ENCODE data around the gene VWCE. TPM values are rescaled to one million over a fixed set of nuclear protein-coding genes. Genes with fewer than 3 reads are reported as not detected.

VWCE gene
- total RNA-seq, 4 donors from 2014 or later = 0.85 to 1.2 TPM; not detected in 2

GRCh38 chr11:61341706-61342105, 46.6 kb upstream of the VWCE start:
- Histone ChIP-seq H3K27me3 (no peaks in the 10 kb centered on the region), H3K9me3 (no peaks in the 10 kb centered on the region), H3K27ac (no peak overlapping the region), H3K4me3 (no peak overlapping the region), H3K4me1 (peaks cover 0 to 8% (median 0%) of the 10 kb centered on the region in 4 donors), H3K36me3 (peaks cover 0 to 75% (median 0%) of the 10 kb centered on the region in 3 donors)
- no peak for TF ChIP-seq POLR2A (IDR thresholded peaks at IDR 0.05)
- no peak for TF ChIP-seq CTCF (IDR thresholded peaks at IDR 0.05)
- no peak for DNase-seq

GRCh38 chr11:61340979-61341378, 45.9 kb upstream of the VWCE start:
- no peak overlapping the region for H3K27ac ChIP-seq

DNA sequence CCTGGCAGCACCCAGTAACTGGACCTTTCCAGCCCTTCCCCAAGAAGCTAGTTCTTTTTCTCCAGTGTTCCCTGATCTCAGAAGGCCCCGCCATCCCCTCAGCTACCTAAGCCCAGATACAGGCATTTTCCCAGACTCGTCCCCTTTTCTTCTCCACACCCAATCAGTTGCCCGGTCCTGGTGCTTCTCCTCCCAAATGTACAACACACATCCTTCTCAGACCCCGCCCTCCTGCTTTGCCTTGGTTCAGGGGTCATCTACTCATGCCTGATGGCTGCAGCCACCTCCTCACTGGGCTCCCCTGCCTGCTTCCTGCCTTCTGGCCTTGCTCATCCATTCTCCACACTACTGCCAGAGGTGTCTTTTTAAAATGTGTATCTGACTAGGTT, 44.4 kb upstream of the VWCE start:
- no peak for DNase-seq
- TF ChIP-seq POLR2A (IDR thresholded peaks at IDR 0.05) = no peak
- no peak for TF ChIP-seq CTCF (IDR thresholded peaks at IDR 0.05)
- Histone ChIP-seq H3K9me3 (no peaks in the 10 kb centered on the region), H3K36me3 (peaks cover 0 to 71% (median 0%) of the 10 kb centered on the region in 3 donors), H3K4me3 (no peak overlapping the region), H3K27me3 (no peaks in the 10 kb centered on the region), H3K4me1 (peaks cover 0 to 9% (median 0%) of the 10 kb centered on the region in 4 donors), H3K27ac (no peak overlapping the region)

More at GRCh38 chr11:61340979-61341378, 45.9 kb upstream of the VWCE start:
- Histone ChIP-seq H3K4me1 (peaks cover 0 to 12% (median 0%) of the 10 kb centered on the region in 4 donors), H3K9me3 (no peaks in the 10 kb centered on the region), H3K36me3 (peaks cover 0 to 71% (median 0%) of the 10 kb centered on the region in 3 donors), H3K4me3 (no peak overlapping the region), H3K27me3 (no peaks in the 10 kb centered on the region)
- TF ChIP-seq CTCF (IDR thresholded peaks at IDR 0.05) (no peak), POLR2A (IDR thresholded peaks at IDR 0.05) (no peak)
- DNase-seq = no peak

DNA sequence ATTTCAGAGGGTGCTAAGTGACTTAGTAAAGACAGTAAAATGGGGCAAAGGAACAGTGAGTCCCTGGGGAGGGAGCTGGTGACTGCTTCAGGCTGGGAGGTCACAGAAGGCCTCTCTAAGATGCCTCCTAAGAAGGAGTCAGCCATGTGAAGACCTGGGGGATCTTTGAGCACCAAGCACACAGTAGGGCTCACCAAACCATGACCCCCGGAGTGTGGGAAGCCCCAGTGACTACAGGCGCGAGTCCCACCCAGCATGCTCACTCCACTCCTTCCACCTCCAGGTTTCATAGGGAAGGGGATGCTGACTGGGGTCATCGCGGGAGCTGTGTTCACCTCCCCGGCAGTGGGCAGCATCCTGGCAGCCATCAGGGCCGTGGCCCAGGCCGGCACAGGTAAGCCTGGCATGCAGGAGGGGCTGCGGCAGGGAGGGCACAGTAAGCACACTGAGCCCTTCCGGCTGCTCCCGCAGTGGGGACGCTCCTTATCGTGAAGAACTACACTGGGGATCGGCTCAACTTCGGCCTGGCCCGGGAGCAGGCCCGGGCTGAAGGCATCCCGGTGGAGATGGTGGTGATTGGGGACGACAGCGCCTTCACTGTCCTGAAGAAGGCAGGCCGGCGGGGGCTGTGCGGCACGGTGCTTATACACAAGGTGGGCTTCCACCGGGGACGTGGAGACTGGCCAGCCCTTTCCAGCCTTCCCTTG, 43.8 kb upstream of the VWCE start:
- DNase-seq = no peak
- peaks cover 0 to 11% (median under 1%) of the 10 kb centered on the region in 4 donors for H3K4me1 ChIP-seq
- H3K27ac ChIP-seq = no peak overlapping the region
- H3K27me3 ChIP-seq = no peaks in the 10 kb centered on the region
- no peak overlapping the region for H3K4me3 ChIP-seq
- H3K9me3 ChIP-seq = no peaks in the 10 kb centered on the region
- H3K36me3 ChIP-seq = peaks cover 0 to 66% (median 0%) of the 10 kb centered on the region in 3 donors
- TF ChIP-seq CTCF (IDR thresholded peaks at IDR 0.05) (no peak), POLR2A (IDR thresholded peaks at IDR 0.05) (no peak)

- no peak for DNase-seq
- no peak for TF ChIP-seq POLR2A (IDR thresholded peaks at IDR 0.05)
- TF ChIP-seq CTCF (IDR thresholded peaks at IDR 0.05) = no peak
- H3K4me1 ChIP-seq = peaks cover 0 to 16% (median 3%) of the 10 kb centered on the region in 4 donors
- no peaks in the 10 kb centered on the region for H3K27me3 ChIP-seq
- no peak overlapping the region for H3K4me3 ChIP-seq
- H3K9me3 ChIP-seq = no peaks in the 10 kb centered on the region
- H3K36me3 ChIP-seq = peaks cover 0 to 56% (median 0%) of the 10 kb centered on the region in 3 donors
- no peak overlapping the region for H3K27ac ChIP-seq
Measured at GRCh38 chr11:61337706-61338470, 42.8 kb upstream of the VWCE start.
